K562 (cell line): ENCODE results near the gene TICAM1. TPM values are rescaled to one million over a fixed set of nuclear protein-coding genes. Genes with fewer than 3 reads are reported as not detected.
A peak's percentile ranks its signal among the peaks of the same experiment; 100 is the strongest.

Experiments
- ATF1 ChIP-seq, 2 experiments: fragments of 450-650 bp in 1 of 2; IDR thresholded peaks; 2 replicates each; pipeline ENCODE4 v1.6.1; 2016; ENCODE audit warnings: missing compliant biosample characterization in 1 of 2, missing genetic modification characterization in 1 of 2
- CHCHD3 ChIP-seq: fragments of 250-450 bp; sonication (Bioruptor Pico); IDR thresholded peaks from 2 replicates; pipeline ENCODE4 v2.1.2; 2022; ENCODE audit warnings: mild to moderate bottlenecking
- COPS2 ChIP-seq: fragments of 450-650 bp; conservative IDR thresholded peaks from 2 replicates; pipeline ENCODE4 v1.6.1; 2016; ENCODE audit warnings: mild to moderate bottlenecking, moderate library complexity
- HDAC3 ChIP-seq: fragments of 450-650 bp; IDR thresholded peaks from 2 replicates; pipeline ENCODE4 v1.6.1; 2018; ENCODE audit warnings: borderline replicate concordance, mild to moderate bottlenecking, moderate library complexity; ENCODE audit not compliant: partially characterized antibody
- JUN ChIP-seq, 2 experiments: sonication (generic) in 1 of 2; formaldehyde crosslinking in 1 of 2; IDR thresholded peaks; 2 replicates each; pipeline versions ENCODE4 v1.6.1 to v1.8.0; 2012 to 2022; ENCODE audit warnings: borderline replicate concordance in 2 of 2, mild to moderate bottlenecking in 2 of 2, improper control_type of control experiment in 1 of 2, low read depth in 1 of 2, low read length in 1 of 2, missing genetic modification reagents in 1 of 2
- MECOM ChIP-seq: fragments of 250-450 bp; sonication (Bioruptor Pico); IDR thresholded peaks from 2 replicates; pipeline ENCODE4 v1.8.0; 2022; ENCODE audit warnings: inconsistent platforms
- MTF1 ChIP-seq: fragments of 250-450 bp; sonication (Bioruptor Pico); IDR thresholded peaks from 2 replicates; pipeline ENCODE4 v1.9.0; 2021; ENCODE audit warnings: moderate library complexity, mild to moderate bottlenecking, inconsistent platforms, borderline replicate concordance
- PHB2 ChIP-seq: fragments of 450-650 bp; IDR thresholded peaks from 2 replicates; pipeline ENCODE4 v1.6.1; 2017; ENCODE audit warnings: low read depth
- RBFOX2 ChIP-seq: fragments of 200-400 bp; formaldehyde crosslinking; IDR thresholded peaks from 2 replicates; pipeline ENCODE4 v1.6.1; 2017; ENCODE audit warnings: low read depth, mild to moderate bottlenecking, low read length, moderate library complexity
- TEAD1 ChIP-seq, 2 experiments: fragments of 450-650 bp in 1 of 2; sonication (generic) in 1 of 2; formaldehyde crosslinking; IDR thresholded peaks; 2 replicates each; pipeline versions ENCODE4 v1.4.0 to v1.8.0; 2020 to 2022; ENCODE audit warnings: mild to moderate bottlenecking in 2 of 2, missing genetic modification reagents in 1 of 2
- ZBTB12 ChIP-seq: fragments of 250-450 bp; sonication (Bioruptor Pico); IDR thresholded peaks from 2 replicates; pipeline ENCODE4 v1.4.0; 2020
- ZBTB5 ChIP-seq: fragments of 450-650 bp; IDR thresholded peaks from 2 replicates; pipeline ENCODE4 v1.6.1; 2017; ENCODE audit warnings: antibody characterized with exemption
- ZFP91 ChIP-seq: sonication (generic); formaldehyde crosslinking; IDR thresholded peaks from 2 replicates; pipeline ENCODE4 v1.8.0; 2022; ENCODE audit warnings: mild to moderate bottlenecking, missing genetic modification reagents
- ZNF24 ChIP-seq: fragments of 450-650 bp; IDR thresholded peaks from 2 replicates; pipeline ENCODE4 v1.6.1; 2016
- ZNF511 ChIP-seq: sonication (generic); formaldehyde crosslinking; IDR thresholded peaks from 2 replicates; pipeline ENCODE4 v1.8.0; 2022; ENCODE audit warnings: mild to moderate bottlenecking, missing genetic modification reagents
- polyA plus RNA-seq, 8 experiments: library from polyadenylated mRNA; depleted of rRNA in 4 of 8; stranded (reverse) in 5 of 8; unstranded in 3 of 8; fragments of >200 nt; fragmentation: Nextera tagmentation in 2 of 8; fragmentation: Illumina TruSeq in 1 of 8; extraction: Ambion mirVana in 2 of 8; extraction: Trizol in 1 of 8; gene quantifications; 2 replicates each; pipeline versions ENCODE4 v1.2.1 to v1.2.3, GENCODE V29; 2011 to 2014; ENCODE audit warnings: inconsistent platforms in 1 of 8, missing spikeins in 1 of 8
- total RNA-seq, 7 experiments: library from RNA; depleted of rRNA in 6 of 7; stranded (reverse); fragments of >200 nt in 6 of 7; fragmentation: Illumina TruSeq in 2 of 7; extraction: Trizol in 2 of 7; gene quantifications; 2 replicates each; pipeline versions ENCODE4 v1.2.1 to v1.2.3, GENCODE V29; 2011 to 2021; ENCODE audit warnings: low replicate concordance in 1 of 7
- TF ChIP-seq, protein P1 (sequence below): IDR thresholded peaks from 2 replicates; pipeline ENCODE4 v1.6.1; 2011; ENCODE audit warnings: borderline replicate concordance, low read depth, mild to moderate bottlenecking, moderate library complexity, low read length; ENCODE audit not compliant: insufficient read depth, poor library complexity, severe bottlenecking
- TF ChIP-seq, protein P2 (sequence below), 2 experiments: IDR thresholded peaks; 2 replicates each; pipeline ENCODE4 v1.6.1; 2011; ENCODE audit warnings: borderline replicate concordance in 1 of 2, control low read depth in 1 of 2, low read depth in 1 of 2, low read length in 1 of 2, mild to moderate bottlenecking in 1 of 2, mixed read lengths in 1 of 2, moderate library complexity in 1 of 2; ENCODE audit not compliant: insufficient read depth in 1 of 2, insufficient read length in 1 of 2, poor library complexity in 1 of 2, severe bottlenecking in 1 of 2; ENCODE audit errors: extremely low read depth in 1 of 2

TICAM1 gene
- total and polyA plus RNA-seq, 9 of the 15 experiments (the other 6 are each of a cell fraction or from before 2014, with no cell fraction given) = 0.07 to 11.6 (median 1.5) TPM

DNA sequence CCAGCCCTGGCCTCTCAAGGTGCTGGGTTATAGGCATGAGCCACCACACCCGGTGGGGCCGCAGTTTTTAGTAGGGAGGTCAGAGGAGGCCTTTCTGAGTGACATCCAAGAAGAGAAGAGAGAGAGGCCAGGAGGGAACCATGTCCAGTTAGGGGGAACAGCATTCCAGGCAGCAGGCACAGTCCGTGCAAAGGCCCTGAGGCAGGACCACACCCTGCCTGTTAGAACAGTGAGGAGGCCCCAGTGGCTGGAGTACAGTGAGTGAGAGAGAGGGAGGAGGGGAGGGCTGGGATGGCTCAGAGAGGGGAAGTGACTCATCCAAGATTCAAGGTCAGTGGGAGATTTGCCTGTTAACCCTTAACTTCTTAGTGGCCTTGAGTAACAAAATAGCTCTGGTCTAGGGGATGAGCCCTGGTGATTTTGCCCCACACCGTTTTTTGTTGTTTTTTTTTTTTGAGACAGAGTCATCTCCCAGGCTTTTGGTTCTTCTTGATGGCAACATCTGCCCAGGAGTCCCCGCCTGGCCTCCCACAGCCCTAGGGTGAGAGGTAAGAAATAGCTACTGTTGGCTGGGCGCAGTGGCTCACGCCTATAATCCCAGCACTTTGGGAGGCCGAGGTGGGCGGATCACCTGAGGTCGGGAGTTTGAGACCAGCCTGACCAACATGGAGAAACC is 38.7 kb upstream of the TICAM1 start (continued):
- TF ChIP-seq, protein P1, sequence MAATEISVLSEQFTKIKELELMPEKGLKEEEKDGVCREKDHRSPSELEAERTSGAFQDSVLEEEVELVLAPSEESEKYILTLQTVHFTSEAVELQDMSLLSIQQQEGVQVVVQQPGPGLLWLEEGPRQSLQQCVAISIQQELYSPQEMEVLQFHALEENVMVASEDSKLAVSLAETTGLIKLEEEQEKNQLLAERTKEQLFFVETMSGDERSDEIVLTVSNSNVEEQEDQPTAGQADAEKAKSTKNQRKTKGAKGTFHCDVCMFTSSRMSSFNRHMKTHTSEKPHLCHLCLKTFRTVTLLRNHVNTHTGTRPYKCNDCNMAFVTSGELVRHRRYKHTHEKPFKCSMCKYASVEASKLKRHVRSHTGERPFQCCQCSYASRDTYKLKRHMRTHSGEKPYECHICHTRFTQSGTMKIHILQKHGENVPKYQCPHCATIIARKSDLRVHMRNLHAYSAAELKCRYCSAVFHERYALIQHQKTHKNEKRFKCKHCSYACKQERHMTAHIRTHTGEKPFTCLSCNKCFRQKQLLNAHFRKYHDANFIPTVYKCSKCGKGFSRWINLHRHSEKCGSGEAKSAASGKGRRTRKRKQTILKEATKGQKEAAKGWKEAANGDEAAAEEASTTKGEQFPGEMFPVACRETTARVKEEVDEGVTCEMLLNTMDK = no peak
- 0 out of 2 replicates have a peak, but pooled peaks have one; percentile 41 for TF ChIP-seq ZFP91
- TF ChIP-seq MTF1 (CRISPR knock-in tag) = no peak
- peak; percentile 50 for TF ChIP-seq HDAC3
- peak; percentile 47; the same call in 1 of the 2 replicates for TF ChIP-seq ZNF24
- no peak for TF ChIP-seq RBFOX2
- peak; percentile 96 for TF ChIP-seq JUN (IDR thresholded peaks at IDR 0.05; ENCODE audit: borderline replicate concordance, low read depth, low read length)
- TF ChIP-seq JUN (CRISPR knock-in tag; IDR thresholded peaks at IDR 0.05; ENCODE audit: borderline replicate concordance) = peak; percentile 40; the same call in 1 of the 2 replicates
- TF ChIP-seq COPS2 = no peak
- TF ChIP-seq ZNF511 (CRISPR knock-in tag) = no peak
- TF ChIP-seq ZBTB12 (CRISPR knock-in tag) = no peak
- TF ChIP-seq ATF1 (CRISPR knock-in tag; IDR thresholded peaks at IDR 0.05) = no peak
- TF ChIP-seq ATF1 (tag; IDR thresholded peaks at IDR 0.05) = peak; percentile 72
- TF ChIP-seq, protein P2, sequence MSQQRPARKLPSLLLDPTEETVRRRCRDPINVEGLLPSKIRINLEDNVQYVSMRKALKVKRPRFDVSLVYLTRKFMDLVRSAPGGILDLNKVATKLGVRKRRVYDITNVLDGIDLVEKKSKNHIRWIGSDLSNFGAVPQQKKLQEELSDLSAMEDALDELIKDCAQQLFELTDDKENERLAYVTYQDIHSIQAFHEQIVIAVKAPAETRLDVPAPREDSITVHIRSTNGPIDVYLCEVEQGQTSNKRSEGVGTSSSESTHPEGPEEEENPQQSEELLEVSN (IDR thresholded peaks at IDR 0.05; ENCODE audit: borderline replicate concordance in 1 of 2, extremely low read depth in 1 of 2, insufficient read depth in 1 of 2, insufficient read length in 1 of 2, low read depth in 1 of 2, low read length in 1 of 2, poor library complexity in 1 of 2, severe bottlenecking in 1 of 2) = no peak
- peak; percentile 71; the same call in 1 of the 2 replicates for TF ChIP-seq MECOM (CRISPR knock-in tag)
- no peak for TF ChIP-seq CHCHD3 (CRISPR knock-in tag)
- no peak for TF ChIP-seq ZBTB5
- TF ChIP-seq PHB2 = no peak
- peak; percentile 16 to 73; a peak in 2 of 4 replicates for TF ChIP-seq TEAD1 (CRISPR knock-in tag; IDR thresholded peaks at IDR 0.05)
